IMR-90 (cell line): ENCODE data around the gene ZFR2. TPM values are rescaled to one million over a fixed set of nuclear protein-coding genes. Genes with fewer than 3 reads are reported as not detected.

Experiments
- ATAC-seq: fragments of 200-7000 bp; cut with Tn5 transposase; 2 replicates; pipeline ENCODE4 v1.9.1; 2020; ENCODE audit warnings: low read depth, mild to moderate bottlenecking, moderate library complexity
- BruUV-seq: library from RNA; stranded (reverse); fragments of 400-500 nt; replicated peaks from 2 replicates; lab custom pipeline; 2021; lab: Mats Ljungman, UMichigan
- CTCF ChIA-PET: fragments of 300-600 bp; formaldehyde crosslinking; extraction: SDS; loops from one replicate; lab custom pipeline; 2021; ENCODE audit warnings: antibody characterized with exemption; lab: Yijun Ruan, JAX
- POLR2A ChIA-PET: fragments of 300-600 bp; sonication (Branson Sonifier 250); formaldehyde crosslinking; loops from one replicate; lab custom pipeline; 2022; ENCODE audit warnings: antibody characterized with exemption; ENCODE audit not compliant: unreplicated experiment; lab: Charles Lee
- DNase-seq: peaks from one replicate; pipeline ENCODE4 v3.0.0; 2013
- H2AFZ ChIP-seq: replicated peaks from 2 replicates; pipeline ENCODE3; 2013; ENCODE audit warnings: low read length, mild to moderate bottlenecking; ENCODE audit not compliant: poor library complexity
- H2AK5ac ChIP-seq: 2 replicates; pipeline ENCODE4 v1.6.1; 2013; ENCODE audit warnings: low read depth, low read length, inconsistent platforms
- H2AK9ac ChIP-seq: replicated peaks from 2 replicates; pipeline ENCODE3; 2013; ENCODE audit warnings: mild to moderate bottlenecking, low read depth, low read length, moderate library complexity; ENCODE audit not compliant: poor library complexity
- H2BK120ac ChIP-seq: 2 replicates; pipeline ENCODE4 v1.6.1; 2013; ENCODE audit warnings: low read depth, low read length, inconsistent platforms
- H2BK15ac ChIP-seq: 3 replicates; pipeline ENCODE4 v1.6.1; 2013; ENCODE audit warnings: low read depth, low read length, inconsistent platforms
- H2BK20ac ChIP-seq: 2 replicates; pipeline ENCODE4 v1.6.1; 2013; ENCODE audit warnings: low read depth, mild to moderate bottlenecking, inconsistent platforms, low read length, moderate library complexity
- H2BK5ac ChIP-seq: 2 replicates; pipeline ENCODE4 v1.6.1; 2013; ENCODE audit warnings: mild to moderate bottlenecking, low read depth, low read length, inconsistent platforms; ENCODE audit not compliant: poor library complexity, severe bottlenecking
- H3K14ac ChIP-seq: replicated peaks from 2 replicates; pipeline ENCODE4 v1.6.1; 2013; ENCODE audit warnings: low read depth, low read length, inconsistent platforms
- H3K18ac ChIP-seq: 2 replicates; pipeline ENCODE4 v1.6.1; 2013; ENCODE audit warnings: low read depth, low read length, control low read depth
- H3K23ac ChIP-seq: 2 replicates; pipeline ENCODE4 v1.6.1; 2013; ENCODE audit warnings: low read depth, low read length, inconsistent platforms
- H3K27ac ChIP-seq: 2 replicates; pipeline ENCODE4 v1.5.1; 2013; ENCODE audit warnings: mild to moderate bottlenecking, control low read depth, low read length; ENCODE audit not compliant: insufficient read depth
- H3K27me3 ChIP-seq: 2 replicates; pipeline ENCODE4 v1.6.1; 2013; ENCODE audit warnings: low read length; ENCODE audit not compliant: control insufficient read depth, insufficient read depth
- H3K36me3 ChIP-seq: 2 replicates; pipeline ENCODE4 v1.6.1; 2013; ENCODE audit warnings: low read length, mixed read lengths; ENCODE audit not compliant: control insufficient read depth, insufficient read depth
- H3K4ac ChIP-seq: 2 replicates; pipeline ENCODE4 v1.6.1; 2013; ENCODE audit warnings: low read depth, low read length, inconsistent platforms
- H3K4me1 ChIP-seq: 2 replicates; pipeline ENCODE4 v1.6.1; 2013; ENCODE audit warnings: low read length, mixed read lengths; ENCODE audit not compliant: control insufficient read depth, insufficient read depth
- H3K4me2 ChIP-seq: 2 replicates; pipeline ENCODE4 v1.6.1; 2013; ENCODE audit warnings: low read depth, mild to moderate bottlenecking, control low read depth, low read length, moderate library complexity
- H3K4me3 ChIP-seq: 2 replicates; pipeline ENCODE4 v1.5.1; 2013; ENCODE audit warnings: low read depth, mild to moderate bottlenecking, control low read depth, low read length, moderate library complexity; ENCODE audit not compliant: insufficient read depth
- H3K56ac ChIP-seq: 2 replicates; pipeline ENCODE4 v1.6.1; 2013; ENCODE audit warnings: low read length, inconsistent platforms; ENCODE audit not compliant: insufficient read depth; ENCODE audit errors: extremely low read depth
- H3K79me1 ChIP-seq, 2 experiments: 2 replicates each; pipeline ENCODE4 v1.6.1; 2013; ENCODE audit warnings: low read length in 2 of 2, inconsistent platforms in 1 of 2, low read depth in 1 of 2
- H3K9ac ChIP-seq: 2 replicates; pipeline ENCODE4 v1.6.1; 2013; ENCODE audit warnings: low read depth, low read length, control low read depth
- H3K9me1 ChIP-seq: 2 replicates; pipeline ENCODE4 v1.6.1; 2013; ENCODE audit warnings: low read length, inconsistent platforms; ENCODE audit not compliant: insufficient read depth
- H3K9me3 ChIP-seq: 2 replicates; pipeline ENCODE4 v1.6.1; 2013; ENCODE audit warnings: low read length; ENCODE audit not compliant: control insufficient read depth, insufficient read depth
- H4K20me1 ChIP-seq: 2 replicates; pipeline ENCODE4 v1.6.1; 2013; ENCODE audit warnings: low read length, inconsistent platforms; ENCODE audit not compliant: insufficient read depth
- H4K5ac ChIP-seq: 2 replicates; pipeline ENCODE4 v1.6.1; 2013; ENCODE audit warnings: mild to moderate bottlenecking, low read depth, low read length, control low read depth
- H4K8ac ChIP-seq, 2 experiments: 2 replicates each; pipeline ENCODE4 v1.6.1; 2013; ENCODE audit warnings: low read depth in 2 of 2, low read length in 2 of 2, control low read depth in 1 of 2, inconsistent platforms in 1 of 2
- H4K91ac ChIP-seq: 2 replicates; pipeline ENCODE4 v1.6.1; 2013; ENCODE audit warnings: low read depth, low read length, inconsistent platforms; ENCODE audit not compliant: insufficient read depth
- MAFK ChIP-seq: IDR thresholded peaks from 2 replicates; pipeline ENCODE4 v1.6.1; 2012; ENCODE audit warnings: low read depth, low read length, improper control_type of control experiment
- MAZ ChIP-seq: IDR thresholded peaks from 2 replicates; pipeline ENCODE4 v1.6.1; 2012; ENCODE audit warnings: low read depth, mild to moderate bottlenecking, low read length, improper control_type of control experiment, moderate library complexity, borderline replicate concordance
- WGBS, 2 experiments: methylation state at CpG; one replicate each; pipeline versions ENCODE4 v1.1.5 to v1.1.7; 2013; ENCODE audit warnings: missing lambda C conversion rate in 2 of 2; ENCODE audit not compliant: insufficient read length in 1 of 2; ENCODE audit errors: extremely low coverage in 2 of 2; 5-methylcytosine and 5-hydroxymethylcytosine counted together
- dilution Hi-C: fragments of 300-500 bp; cut with HindIII; formaldehyde crosslinking; loops from one replicate; pipeline ENCODE4 v1.14.3; 2018; ENCODE audit warnings: low sequenced_read_pairs; ENCODE audit not compliant: unreplicated experiment
- in situ Hi-C: fragments of 300-500 bp; cut with MboI; formaldehyde crosslinking; loops from 3 replicates; pipeline ENCODE4 v1.14.3; 2019; ENCODE audit warnings: low sequenced_read_pairs, inconsistent platforms, mixed read lengths
- intact Hi-C: fragments of 100-400 bp; cut with micrococcal nuclease; formaldehyde crosslinking; loops from 2 replicates; pipeline ENCODE4 v1.10.0; 2022
- polyA plus RNA-seq, 3 experiments: library from polyadenylated mRNA; depleted of rRNA; stranded (reverse); fragments of >200 nt; gene quantifications; 2 replicates each; pipeline ENCODE4 v1.2.3, GENCODE V29; 2012; ENCODE audit warnings: low replicate concordance in 1 of 3
- total RNA-seq: library from RNA; depleted of rRNA; stranded (reverse); fragments of >200 nt; gene quantifications from 2 replicates; pipeline ENCODE4 v1.2.3, GENCODE V29; 2012
- TF ChIP-seq, protein P1 (sequence below): fragments of 150-350 bp; IDR thresholded peaks from 2 replicates; pipeline ENCODE4 v1.6.1; 2016; ENCODE audit warnings: low read depth, mild to moderate bottlenecking, low read length, moderate library complexity, borderline replicate concordance
- TF ChIP-seq, protein P2 (sequence below): fragments of 150-350 bp; IDR thresholded peaks from 2 replicates; pipeline ENCODE4 v1.6.1; 2017; ENCODE audit warnings: mild to moderate bottlenecking, antibody characterized with exemption, low read length, low read depth

The ZFR2 gene
- total and polyA plus RNA-seq, 2 of the 4 experiments (the other 2 are of a cell fraction) = 0.19 TPM; not detected in 1

DNA sequence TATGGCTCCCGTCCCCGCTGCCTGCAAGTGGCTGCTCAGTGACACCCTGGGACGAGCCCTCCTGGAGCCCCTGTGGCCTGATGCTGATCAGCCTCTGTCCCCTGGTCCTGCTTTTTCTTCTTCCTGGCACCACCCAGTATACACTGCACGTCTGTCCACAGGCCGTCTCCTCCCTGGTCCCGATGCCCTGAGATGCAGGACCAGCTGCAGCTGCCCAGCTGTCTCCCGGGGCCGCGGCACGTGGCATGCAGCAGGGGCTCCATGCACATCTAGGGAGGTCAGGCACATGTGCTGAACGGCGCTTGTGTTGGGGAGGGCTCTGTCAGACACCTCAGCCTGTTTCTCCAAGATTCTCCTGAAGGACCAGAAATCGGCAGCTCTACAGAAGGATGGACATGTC is 30.2 kb downstream of the ZFR2 start:
- Histone ChIP-seq H3K18ac (no peak overlapping the region), H4K8ac (no peak overlapping the region), H3K23ac (no peak overlapping the region), H3K36me3 (no peaks in the 10 kb centered on the region), H3K4me1 (no peaks in the 10 kb centered on the region), H2BK15ac (no peak overlapping the region), H3K4ac (no peak overlapping the region), H3K79me1 (no peaks in the 10 kb centered on the region), H3K4me3 (no peak overlapping the region), H3K9ac (no peak overlapping the region), H3K56ac (no peak overlapping the region), H3K27me3 (peaks cover 21% of the 10 kb centered on the region), H2AK9ac (no peak overlapping the region), H2AFZ (no peak overlapping the region), H2BK120ac (no peak overlapping the region), H2AK5ac (no peak overlapping the region), H3K4me2 (no peak overlapping the region), H3K9me3 (peaks cover 10% of the 10 kb centered on the region), H3K9me1 (no peaks in the 10 kb centered on the region), H2BK20ac (no peak overlapping the region), H3K14ac (no peak overlapping the region), H2BK5ac (no peak overlapping the region), H4K5ac (no peak overlapping the region), H4K20me1 (no peaks in the 10 kb centered on the region; the same call in 1 of the 2 replicates), H4K91ac (no peak overlapping the region), H3K27ac (no peak overlapping the region)
- CTCF ChIA-PET = no interaction called here
- DNase-seq (no peak), ATAC-seq (no peak)
- POLR2A ChIA-PET = no interaction called here
- in situ Hi-C loops (no loop called here), dilution Hi-C loops (no loop called here), intact Hi-C loops (no loop called here)
- 79% methylated on average over 6 of the region's 13 CpGs; no CpG with 5 or more reads in 1 of the 2 experiments for WGBS, 2 experiments
- BruUV-seq = no TSS peak
- TF ChIP-seq, protein P1, sequence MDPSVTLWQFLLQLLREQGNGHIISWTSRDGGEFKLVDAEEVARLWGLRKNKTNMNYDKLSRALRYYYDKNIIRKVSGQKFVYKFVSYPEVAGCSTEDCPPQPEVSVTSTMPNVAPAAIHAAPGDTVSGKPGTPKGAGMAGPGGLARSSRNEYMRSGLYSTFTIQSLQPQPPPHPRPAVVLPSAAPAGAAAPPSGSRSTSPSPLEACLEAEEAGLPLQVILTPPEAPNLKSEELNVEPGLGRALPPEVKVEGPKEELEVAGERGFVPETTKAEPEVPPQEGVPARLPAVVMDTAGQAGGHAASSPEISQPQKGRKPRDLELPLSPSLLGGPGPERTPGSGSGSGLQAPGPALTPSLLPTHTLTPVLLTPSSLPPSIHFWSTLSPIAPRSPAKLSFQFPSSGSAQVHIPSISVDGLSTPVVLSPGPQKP = no peak
- TF ChIP-seq MAFK (no peak), MAZ (no peak)
- TF ChIP-seq, protein P2, sequence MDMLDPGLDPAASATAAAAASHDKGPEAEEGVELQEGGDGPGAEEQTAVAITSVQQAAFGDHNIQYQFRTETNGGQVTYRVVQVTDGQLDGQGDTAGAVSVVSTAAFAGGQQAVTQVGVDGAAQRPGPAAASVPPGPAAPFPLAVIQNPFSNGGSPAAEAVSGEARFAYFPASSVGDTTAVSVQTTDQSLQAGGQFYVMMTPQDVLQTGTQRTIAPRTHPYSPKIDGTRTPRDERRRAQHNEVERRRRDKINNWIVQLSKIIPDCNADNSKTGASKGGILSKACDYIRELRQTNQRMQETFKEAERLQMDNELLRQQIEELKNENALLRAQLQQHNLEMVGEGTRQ = no peak
